Measurements from ENCODE around the gene OR6B1. TPM values are rescaled to one million over a fixed set of nuclear protein-coding genes. Genes with fewer than 3 reads are reported as not detected.
"Not testable (repeated sequence)": the region's sequence is repeated elsewhere in the genome, so short reads cannot be mapped to it uniquely, and the experiment has no call there.

OR6B1 gene
- total RNA-seq, 1 donor from 2014 or later: not detected

- H3K27ac Mint-ChIP-seq: no peak overlapping the region
Measured at GRCh38 chr7:144032985-144033709, 33.0 kb downstream of the OR6B1 start.

GRCh38 chr7:144035385-144035784 is 35.3 kb downstream of the OR6B1 start:
- Mint-ChIP-seq H3K27ac (no peak overlapping the region), H3K36me3 (ENCODE audit: low read depth) (no peaks in the 10 kb centered on the region), H3K4me1 (ENCODE audit: low read depth) (no peaks in the 10 kb centered on the region), H3K4me3 (no peak overlapping the region), H3K9me3 (no peaks in the 10 kb centered on the region), H3K27me3 (ENCODE audit: insufficient read depth) (peaks cover 17% of the 10 kb centered on the region)
- intact Hi-C loops (cut with micrococcal nuclease): no loop called here
- no peak for DNase-seq (ENCODE audit: low spot score)

More at GRCh38 chr7:144032985-144033709, 33.0 kb downstream of the OR6B1 start:
- DNase-seq (ENCODE audit: low spot score): no peak
- intact Hi-C loops (cut with micrococcal nuclease): no loop called here
- peaks cover 17% of the 10 kb centered on the region for H3K27me3 Mint-ChIP-seq (ENCODE audit: insufficient read depth)
- H3K4me3 Mint-ChIP-seq: no peak overlapping the region
- no peaks in the 10 kb centered on the region for H3K9me3 Mint-ChIP-seq
- no peaks in the 10 kb centered on the region for H3K4me1 Mint-ChIP-seq (ENCODE audit: low read depth)
- no peaks in the 10 kb centered on the region for H3K36me3 Mint-ChIP-seq (ENCODE audit: low read depth)

- no peak for DNase-seq (ENCODE audit: low spot score)
- intact Hi-C loops (cut with micrococcal nuclease): no loop called here
- no peak overlapping the region for H3K27ac Mint-ChIP-seq
- H3K4me1 Mint-ChIP-seq (ENCODE audit: low read depth): no peaks in the 10 kb centered on the region
- no peaks in the 10 kb centered on the region for H3K9me3 Mint-ChIP-seq
- H3K4me3 Mint-ChIP-seq: no peak overlapping the region
- peaks cover 11% of the 10 kb centered on the region for H3K27me3 Mint-ChIP-seq (ENCODE audit: insufficient read depth)
- H3K36me3 Mint-ChIP-seq (ENCODE audit: low read depth): no peaks in the 10 kb centered on the region
Measured at GRCh38 chr7:144036302-144036885, 36.3 kb downstream of the OR6B1 start.

- no peak overlapping the region for H3K4me3 Mint-ChIP-seq
Measured at GRCh38 chr7:144037414-144038035, 37.4 kb downstream of the OR6B1 start.

GRCh38 chr7:144038887-144039286 is 38.8 kb downstream of the OR6B1 start:
- DNase-seq (ENCODE audit: low spot score): no peak
- H3K27me3 Mint-ChIP-seq (ENCODE audit: insufficient read depth): no peaks in the 10 kb centered on the region
- H3K36me3 Mint-ChIP-seq (ENCODE audit: low read depth): no peaks in the 10 kb centered on the region
- no peaks in the 10 kb centered on the region for H3K4me1 Mint-ChIP-seq (ENCODE audit: low read depth)
- intact Hi-C loops (cut with micrococcal nuclease): no loop called here
- no peaks in the 10 kb centered on the region for H3K9me3 Mint-ChIP-seq
- H3K4me3 Mint-ChIP-seq: no peak overlapping the region
- no peak overlapping the region for H3K27ac Mint-ChIP-seq

More at GRCh38 chr7:144037414-144038035, 37.4 kb downstream of the OR6B1 start:
- DNase-seq (ENCODE audit: low spot score): no peak
- Mint-ChIP-seq H3K27me3 (ENCODE audit: insufficient read depth) (peaks cover 6% of the 10 kb centered on the region), H3K4me1 (ENCODE audit: low read depth) (no peaks in the 10 kb centered on the region), H3K9me3 (no peaks in the 10 kb centered on the region), H3K27ac (no peak overlapping the region), H3K36me3 (ENCODE audit: low read depth) (no peaks in the 10 kb centered on the region)
- intact Hi-C loops (cut with micrococcal nuclease): no loop called here

GRCh38 chr7:144048648-144049047 is 48.5 kb downstream of the OR6B1 start, which contains the start of gene OR2A5:
TSS of gene OR2A5 (plus strand) at chr7:144048948. CDS start at chr7:144050402, 1,454 bp downstream.
- no peaks in the 10 kb centered on the region for H3K9me3 Mint-ChIP-seq

GRCh38 chr7:144049491-144049890 is 49.4 kb downstream of the OR6B1 start:
- H3K36me3 Mint-ChIP-seq (ENCODE audit: low read depth): no peaks in the 10 kb centered on the region
- no peak overlapping the region for H3K4me3 Mint-ChIP-seq
- DNase-seq (ENCODE audit: low spot score): no peak
- no peaks in the 10 kb centered on the region for H3K9me3 Mint-ChIP-seq
- no peaks in the 10 kb centered on the region for H3K4me1 Mint-ChIP-seq (ENCODE audit: low read depth)
- no peak overlapping the region for H3K27ac Mint-ChIP-seq
- intact Hi-C loops (cut with micrococcal nuclease): no loop called here
- H3K27me3 Mint-ChIP-seq (ENCODE audit: insufficient read depth): peaks cover 7% of the 10 kb centered on the region

More at GRCh38 chr7:144048648-144049047, 48.5 kb downstream of the OR6B1 start, which contains the start of gene OR2A5:
- Mint-ChIP-seq H3K27me3 (ENCODE audit: insufficient read depth) (peaks cover 5% of the 10 kb centered on the region), H3K27ac (no peak within 1 kb of the TSS), H3K4me1 (ENCODE audit: low read depth) (no peaks in the 10 kb centered on the region), H3K36me3 (ENCODE audit: low read depth) (no peaks in the 10 kb centered on the region), H3K4me3 (no peak within 1 kb of the TSS)
- intact Hi-C loops (cut with micrococcal nuclease): no loop called here
- no peak for DNase-seq (ENCODE audit: low spot score)

- intact Hi-C loops (cut with micrococcal nuclease): no loop called here
- no peaks in the 10 kb centered on the region for H3K36me3 Mint-ChIP-seq (ENCODE audit: low read depth)
- no peak overlapping the region for H3K4me3 Mint-ChIP-seq
- peaks cover 7% of the 10 kb centered on the region for H3K27me3 Mint-ChIP-seq (ENCODE audit: insufficient read depth)
- no peaks in the 10 kb centered on the region for H3K4me1 Mint-ChIP-seq (ENCODE audit: low read depth)
- DNase-seq (ENCODE audit: low spot score): no peak
- no peaks in the 10 kb centered on the region for H3K9me3 Mint-ChIP-seq
- no peak overlapping the region for H3K27ac Mint-ChIP-seq
Measured at GRCh38 chr7:144050093-144050492, 50.0 kb downstream of the OR6B1 start.

- intact Hi-C loops (cut with micrococcal nuclease); H3K9me3 Mint-ChIP-seq; H3K4me3 Mint-ChIP-seq; H3K27me3 Mint-ChIP-seq (ENCODE audit: insufficient read depth); H3K4me1 Mint-ChIP-seq (ENCODE audit: low read depth); H3K36me3 Mint-ChIP-seq (ENCODE audit: low read depth); H3K27ac Mint-ChIP-seq; DNase-seq (ENCODE audit: low spot score): not testable (repeated sequence)
Measured at GRCh38 chr7:144050884-144051283, 50.8 kb downstream of the OR6B1 start.

GRCh38 chr7:144057954-144058353 is 57.8 kb downstream of the OR6B1 start:
- H3K27ac Mint-ChIP-seq: no peak overlapping the region
- DNase-seq (ENCODE audit: low spot score): no peak
- no peaks in the 10 kb centered on the region for H3K9me3 Mint-ChIP-seq
- no peaks in the 10 kb centered on the region for H3K36me3 Mint-ChIP-seq (ENCODE audit: low read depth)
- no peaks in the 10 kb centered on the region for H3K4me1 Mint-ChIP-seq (ENCODE audit: low read depth)
- intact Hi-C loops (cut with micrococcal nuclease): no loop called here
- H3K4me3 Mint-ChIP-seq: no peak overlapping the region
- H3K27me3 Mint-ChIP-seq (ENCODE audit: insufficient read depth): peaks cover 5% of the 10 kb centered on the region

Other genes starting within 250 kb of the OR6B1 start
- gene CTAGE6, start 242.6 kb upstream of the OR6B1 start, total RNA-seq: 0.93 TPM in 1 of 2 replicates, not detected in the other
- gene TCAF1, start 98.1 kb upstream of the OR6B1 start, total RNA-seq: 13.1 and 13.8 TPM in 2 replicates
- gene OR2F2, start 65.1 kb upstream of the OR6B1 start, total RNA-seq: not detected in 2 replicates
- gene OR2F1, start 45.5 kb upstream of the OR6B1 start, total RNA-seq: not detected in 2 replicates
- gene OR2A5, start 48.6 kb downstream of the OR6B1 start, total RNA-seq: not detected in 2 replicates
- not detected in 2 replicates for gene OR2A25, start 69.5 kb downstream of the OR6B1 start, total RNA-seq
- not detected in 2 replicates for gene OR2A12, start 86.0 kb downstream of the OR6B1 start, total RNA-seq
- not detected in 2 replicates for gene OR2A2, start 109.3 kb downstream of the OR6B1 start, total RNA-seq
- not detected in 2 replicates for gene OR2A14, start 122.9 kb downstream of the OR6B1 start, total RNA-seq
- gene CTAGE4, start 183.1 kb downstream of the OR6B1 start, total RNA-seq: 0.75 and 1.1 TPM in 2 replicates
- 2.5 and 3.4 TPM in 2 replicates for gene ARHGEF35, start 195.5 kb downstream of the OR6B1 start, total RNA-seq
- gene OR2A42, start 239.3 kb downstream of the OR6B1 start, total RNA-seq: not detected in 2 replicates

Measured in activated T-helper 1 cell treated with anti-CD3 and anti-CD28 coated beads, Interleukin-12 subunit alpha, Interleukin-12 subunit beta, Interleukin-2, Interleukin-4 antibody, amounts not matched to agents 30 ng/mL and 10 ng/mL and 1 ng/mL, durations not matched to agents 14 hours and 24 hours and 36 hours (primary cell).